HepG2 (cell line): ENCODE results near the gene WNT9A. TPM values are rescaled to one million over a fixed set of nuclear protein-coding genes. Genes with fewer than 3 reads are reported as not detected.

Experiments
- ATAC-seq: fragments of 200-7000 bp; cut with Tn5 transposase; 3 replicates; pipeline ENCODE4 v1.9.1; 2020; ENCODE audit warnings: mild to moderate bottlenecking, moderate library complexity
- BruUV-seq: library from RNA; stranded (reverse); fragments of 400-500 nt; replicated peaks from 2 replicates; lab custom pipeline; 2021; lab: Mats Ljungman, UMichigan
- CTCF ChIA-PET: fragments of 300-600 bp; formaldehyde crosslinking; extraction: SDS; loops from one replicate; lab custom pipeline; 2021; ENCODE audit warnings: low total read pairs, inconsistent platforms, low intra/inter-chr PET ratio; lab: Yijun Ruan, JAX
- POLR2A ChIA-PET: fragments of 350-600 bp; sonication (Branson Sonifier 250); formaldehyde crosslinking; loops from one replicate; lab custom pipeline; 2020; ENCODE audit warnings: antibody characterized with exemption, inconsistent platforms; lab: Yijun Ruan, JAX
- DNase-seq: peaks from one replicate; pipeline ENCODE4 v3.0.0-alpha.2; 2015; ENCODE audit warnings: low spot score
- FAIRE-seq: peaks from 3 replicates; lab custom pipeline; 2011; peaks lifted over from hg19 to GRCh38; lab: Jason Lieb, UNC
- H2AFZ ChIP-seq: one replicate; pipeline ENCODE4 v1.6.1; 2011; ENCODE audit warnings: low read length, inconsistent platforms
- H3K27ac ChIP-seq: fragments of 300-600 bp; 3 replicates; pipeline ENCODE4 v1.8.0; 2011; ENCODE audit warnings: mixed run types, mild to moderate bottlenecking, mixed read lengths, low read length, inconsistent platforms; ENCODE audit not compliant: insufficient read depth; ENCODE audit errors: extremely low read length
- H3K27me3 ChIP-seq, 2 experiments: fragments of 200-600 bp in 1 of 2; 2 replicates in 1 of 2; 3 replicates in 1 of 2; pipeline versions ENCODE4 v1.6.0 to v1.8.0; 2011; ENCODE audit warnings: low read length in 2 of 2, mild to moderate bottlenecking in 2 of 2, moderate library complexity in 2 of 2, inconsistent platforms in 1 of 2; ENCODE audit not compliant: insufficient read depth in 2 of 2, control insufficient read depth in 1 of 2
- H3K36me3 ChIP-seq, 2 experiments: fragments of 200-600 bp in 1 of 2; replicated peaks in 1 of 2; 2 replicates in 1 of 2; 3 replicates in 1 of 2; pipeline versions ENCODE4 v1.5.1 to v1.8.0; 2011; ENCODE audit warnings: low read length in 2 of 2, inconsistent platforms in 1 of 2; ENCODE audit not compliant: insufficient read depth in 2 of 2, control insufficient read depth in 1 of 2
- H3K4me1 ChIP-seq: 2 replicates; pipeline ENCODE4 v1.5.1; 2012; ENCODE audit warnings: low read length, inconsistent platforms; ENCODE audit not compliant: insufficient read depth
- H3K4me2 ChIP-seq: 2 replicates; pipeline ENCODE4 v1.6.0; 2011; ENCODE audit warnings: low read depth, low read length, inconsistent platforms
- H3K4me3 ChIP-seq, 3 experiments: fragments of 200-600 bp in 1 of 3; sonication (generic), shearing (Covaris generic) in 1 of 3; replicated peaks in 1 of 3; 2 replicates each; pipeline ENCODE4 v1.5.1; 2011 to 2016; ENCODE audit warnings: low read length in 3 of 3, inconsistent platforms in 2 of 3, low read depth in 2 of 3, mild to moderate bottlenecking in 2 of 3, control low read depth in 1 of 3, mixed read lengths in 1 of 3; ENCODE audit not compliant: insufficient read depth in 1 of 3
- H3K79me2 ChIP-seq: one replicate; pipeline ENCODE4 v1.6.1; 2011; ENCODE audit warnings: low read length, inconsistent platforms; ENCODE audit not compliant: insufficient read depth
- H3K9ac ChIP-seq: 2 replicates; pipeline ENCODE4 v1.6.0; 2011; ENCODE audit warnings: mild to moderate bottlenecking, low read depth, low read length, inconsistent platforms; ENCODE audit not compliant: insufficient read depth
- H3K9me3 ChIP-seq: 2 replicates; pipeline ENCODE4 v1.5.1; 2012; ENCODE audit warnings: mild to moderate bottlenecking, low read length
- H4K20me1 ChIP-seq: 2 replicates; pipeline ENCODE4 v1.6.0; 2011; ENCODE audit warnings: inconsistent platforms, mild to moderate bottlenecking, low read length, moderate library complexity; ENCODE audit not compliant: insufficient read depth
- ELF3 ChIP-seq: IDR thresholded peaks from 2 replicates; pipeline ENCODE4 v1.6.1; 2016; ENCODE audit warnings: missing genetic modification reagents, missing compliant biosample characterization
- NR3C1 ChIP-seq: sonication (generic); formaldehyde crosslinking; IDR thresholded peaks from 2 replicates; pipeline ENCODE4 v1.4.0; 2020; ENCODE audit warnings: missing genetic modification reagents
- SOX13 ChIP-seq, 3 experiments: fragments of 450-650 bp in 1 of 3; sonication (generic) in 1 of 3; formaldehyde crosslinking in 1 of 3; IDR thresholded peaks in 2 of 3; conservative IDR thresholded peaks in 1 of 3; 2 replicates each; pipeline versions ENCODE4 v1.5.0 to v1.6.1; 2016 to 2020; ENCODE audit warnings: antibody characterized with exemption in 1 of 3, mild to moderate bottlenecking in 1 of 3, missing compliant biosample characterization in 1 of 3, missing genetic modification reagents in 1 of 3, moderate library complexity in 1 of 3
- STAT5B ChIP-seq: sonication (generic); formaldehyde crosslinking; IDR thresholded peaks from 2 replicates; pipeline ENCODE4 v1.4.0; 2020; ENCODE audit warnings: missing genetic modification reagents
- TARDBP ChIP-seq: sonication (generic); formaldehyde crosslinking; IDR thresholded peaks from 2 replicates; pipeline ENCODE4 v1.8.0; 2022; ENCODE audit warnings: mild to moderate bottlenecking, missing genetic modification reagents
- THYN1 ChIP-seq: sonication (generic); formaldehyde crosslinking; IDR thresholded peaks from 2 replicates; pipeline ENCODE4 v1.8.1; 2023; ENCODE audit warnings: low read depth, mild to moderate bottlenecking, moderate library complexity, missing genetic modification reagents, borderline replicate concordance
- ZFP36L1 ChIP-seq: sonication (generic); formaldehyde crosslinking; IDR thresholded peaks from 2 replicates; pipeline ENCODE4 v1.8.0; 2022; ENCODE audit warnings: mild to moderate bottlenecking, missing genetic modification reagents, moderate library complexity
- ZNF350 ChIP-seq: sonication (generic); formaldehyde crosslinking; IDR thresholded peaks from 2 replicates; pipeline ENCODE4 v1.4.0; 2020; ENCODE audit warnings: mild to moderate bottlenecking, low read depth, missing genetic modification reagents, borderline replicate concordance
- ZNF562 ChIP-seq: sonication (generic); formaldehyde crosslinking; IDR thresholded peaks from 2 replicates; pipeline ENCODE4 v1.8.0; 2022; ENCODE audit warnings: missing genetic modification reagents, borderline replicate concordance
- whole genome bisulfite sequencing: methylation state at CpG from one replicate; pipeline ENCODE4 v1.1.6; 2017; ENCODE audit warnings: low lambda C conversion rate; 5-methylcytosine and 5-hydroxymethylcytosine counted together
- in situ Hi-C: cut with HindIII; loops from 2 replicates; pipeline ENCODE4 v1.10.0; 2017; ENCODE audit warnings: low pct_unique_long_range_greater_than_20kb; ENCODE audit not compliant: extremely low pct_ligation_motif_present
- intact Hi-C: fragments of 100-400 bp; cut with micrococcal nuclease; formaldehyde crosslinking; loops from one replicate; pipeline ENCODE4 v1.10.0; 2022; ENCODE audit not compliant: unreplicated experiment
- polyA plus RNA-seq, 8 experiments: library from polyadenylated mRNA; depleted of rRNA in 3 of 8; stranded (reverse) in 7 of 8; unstranded in 1 of 8; fragments of >200 nt; fragmentation: Illumina TruSeq in 4 of 8; extraction: Trizol in 4 of 8; gene quantifications; 2 replicates each; pipeline versions ENCODE4 v1.2.1 to v1.2.3, GENCODE V29; 2011 to 2016; ENCODE audit warnings: low read depth in 4 of 8, missing spikeins in 1 of 8, mixed read lengths in 1 of 8; ENCODE audit not compliant: insufficient read depth in 1 of 8
- total RNA-seq, 5 experiments: library from RNA; depleted of rRNA; stranded (reverse); fragments of >200 nt; fragmentation: Illumina TruSeq; extraction: Trizol; gene quantifications; 2 replicates each; pipeline ENCODE4 v1.2.3, GENCODE V29; 2016; ENCODE audit warnings: low read depth in 1 of 5
- TF ChIP-seq, protein P1 (sequence below): IDR thresholded peaks from 2 replicates; pipeline ENCODE4 v1.6.1; 2012; ENCODE audit warnings: inconsistent platforms
- TF ChIP-seq, protein P2 (sequence below): sonication (generic); formaldehyde crosslinking; IDR thresholded peaks from 2 replicates; pipeline ENCODE4 v1.4.0; 2020; ENCODE audit warnings: missing genetic modification reagents

WNT9A gene
- total and polyA plus RNA-seq, 2 of the 13 experiments (the other 11 are each of a cell fraction or from before 2014, with no cell fraction given) = 0.04 TPM; not detected in 1

DNA sequence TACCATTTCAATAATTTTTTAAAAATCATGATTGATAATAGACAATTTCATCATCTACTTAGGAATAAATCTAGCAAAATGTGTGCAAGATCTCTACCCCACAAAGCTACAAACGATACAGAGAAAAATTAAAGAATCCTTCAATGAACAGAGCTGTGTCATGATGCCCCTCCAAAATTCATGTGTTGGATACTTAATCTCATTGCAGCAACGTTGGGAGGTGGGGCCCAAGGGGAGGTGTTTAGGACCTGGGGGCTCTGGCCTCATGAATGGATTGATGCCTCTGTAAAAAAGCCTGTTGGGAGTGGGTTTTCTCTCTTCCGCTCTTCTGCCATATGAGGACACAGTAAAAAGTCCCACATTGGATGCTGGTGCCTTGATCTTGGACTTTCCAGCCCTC, 77.4 kb downstream of the WNT9A start:
- 17% methylated on average over 3 of the region's 3 CpGs for WGBS
- no peaks in the 10 kb centered on the region for H3K36me3 ChIP-seq
- no peak overlapping the region for H3K9ac ChIP-seq
- no peaks in the 10 kb centered on the region for H3K4me1 ChIP-seq
- BruUV-seq = no TSS peak
- H3K27ac ChIP-seq = no peak overlapping the region
- no peaks in the 10 kb centered on the region for H3K79me2 ChIP-seq
- DNase-seq = no peak
- ATAC-seq = no peak
- peaks cover 4% of the 10 kb centered on the region; the same call in 1 of the 2 replicates for H3K9me3 ChIP-seq
- intact Hi-C loops = no loop called here
- ChIA-PET CTCF (no interaction called here), POLR2A (no interaction called here)
- H2AFZ ChIP-seq = no peak overlapping the region
- H3K27me3 ChIP-seq = peaks cover 0 to 6% of the 10 kb centered on the region in 2 experiments; a peak in 2 of 5 replicates
- in situ Hi-C loops = no loop called here
- TF ChIP-seq TARDBP (CRISPR knock-in tag) = no peak
- no peak for TF ChIP-seq ZFP36L1
- TF ChIP-seq STAT5B = no peak
- TF ChIP-seq, protein P1, sequence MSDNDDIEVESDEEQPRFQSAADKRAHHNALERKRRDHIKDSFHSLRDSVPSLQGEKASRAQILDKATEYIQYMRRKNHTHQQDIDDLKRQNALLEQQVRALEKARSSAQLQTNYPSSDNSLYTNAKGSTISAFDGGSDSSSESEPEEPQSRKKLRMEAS = no peak
- TF ChIP-seq THYN1 (CRISPR knock-in tag) = no peak
- no peak for TF ChIP-seq ELF3 (CRISPR knock-in tag)
- no peak for TF ChIP-seq ZNF562 (CRISPR knock-in tag)
- TF ChIP-seq, protein P2, sequence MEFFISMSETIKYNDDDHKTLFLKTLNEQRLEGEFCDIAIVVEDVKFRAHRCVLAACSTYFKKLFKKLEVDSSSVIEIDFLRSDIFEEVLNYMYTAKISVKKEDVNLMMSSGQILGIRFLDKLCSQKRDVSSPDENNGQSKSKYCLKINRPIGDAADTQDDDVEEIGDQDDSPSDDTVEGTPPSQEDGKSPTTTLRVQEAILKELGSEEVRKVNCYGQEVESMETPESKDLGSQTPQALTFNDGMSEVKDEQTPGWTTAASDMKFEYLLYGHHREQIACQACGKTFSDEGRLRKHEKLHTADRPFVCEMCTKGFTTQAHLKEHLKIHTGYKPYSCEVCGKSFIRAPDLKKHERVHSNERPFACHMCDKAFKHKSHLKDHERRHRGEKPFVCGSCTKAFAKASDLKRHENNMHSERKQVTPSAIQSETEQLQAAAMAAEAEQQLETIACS (CRISPR knock-in tag) = no peak
- no peak for TF ChIP-seq NR3C1 (CRISPR knock-in tag)
- no peak for TF ChIP-seq SOX13 (IDR thresholded peaks at IDR 0.05)
- no peak for TF ChIP-seq SOX13 (CRISPR knock-in tag; conservative IDR thresholded peaks at IDR 0.05 in 1 of 2, IDR thresholded peaks at IDR 0.05 in 1 of 2)
- no peak for TF ChIP-seq ZNF350
- TF ChIP-seq, all 625 proteins: peak for 0
- Histone ChIP-seq H4K20me1 (no peaks in the 10 kb centered on the region), H3K4me2 (no peak overlapping the region), H3K4me3 (no peak overlapping the region)
- FAIRE-seq = no peak
